ENCODE measurements around the gene TCEA3. TPM values are rescaled to one million over a fixed set of nuclear protein-coding genes. Genes with fewer than 3 reads are reported as not detected.

TCEA3 gene
- total RNA-seq, 1 experiment from 2014 or later: 0.37 TPM

- POLR2A ChIA-PET: interaction anchor here (0.7 to 1.6 kb wide), 2 partner anchors 13 to 94 kb away, joined by 3 read pairs; partner anchors contain the start of genes E2F2 and TCEA3
Observed at GRCh38 chr1:23436520-23437354, 12.2 kb upstream of the TCEA3 start.

More at GRCh38 chr1:23436520-23437354, 12.2 kb upstream of the TCEA3 start:
- TF ChIP-seq PREB (CRISPR knock-in tag; IDR thresholded peaks at IDR 0.05; ENCODE audit: borderline replicate concordance) (no peak), NR2C2 (CRISPR knock-in tag; IDR thresholded peaks at IDR 0.05) (no peak), USF2 (CRISPR knock-in tag; IDR thresholded peaks at IDR 0.05) (peak; percentile 65), ZNF423 (CRISPR knock-in tag; IDR thresholded peaks at IDR 0.05) (no peak), CTCF (IDR thresholded peaks at IDR 0.05) (no peak), RELA (CRISPR knock-in tag; IDR thresholded peaks at IDR 0.05; ENCODE audit: borderline replicate concordance) (no peak), FOXK1 (CRISPR knock-in tag; IDR thresholded peaks at IDR 0.05) (peak; percentile 50; the same call in 1 of the 2 replicates), USF1 (CRISPR knock-in tag; IDR thresholded peaks at IDR 0.05) (peak; percentile 55; the same call in 1 of the 2 replicates), KAT7 (CRISPR knock-in tag; IDR thresholded peaks at IDR 0.05; ENCODE audit: borderline replicate concordance) (no peak), OVOL2 (CRISPR knock-in tag; IDR thresholded peaks at IDR 0.05; ENCODE audit: borderline replicate concordance) (no peak), CDX4 (CRISPR knock-in tag; IDR thresholded peaks at IDR 0.05; ENCODE audit: borderline replicate concordance) (no peak), SMAD4 (CRISPR knock-in tag; IDR thresholded peaks at IDR 0.05) (no peak), MAX (CRISPR knock-in tag; IDR thresholded peaks at IDR 0.05) (peak; percentile 80), ARID4B (CRISPR knock-in tag; IDR thresholded peaks at IDR 0.05; ENCODE audit: borderline replicate concordance) (no peak), ETV6 (CRISPR knock-in tag; IDR thresholded peaks at IDR 0.05) (0 out of 2 replicates have a peak, but pooled peaks have one; percentile 15), SP1 (CRISPR knock-in tag; conservative IDR thresholded peaks at IDR 0.05) (peak; percentile 78)
- Mint-ChIP-seq H3K4me1 (peaks cover 6% of the 10 kb centered on the region), H3K36me3 (peaks cover 41% of the 10 kb centered on the region), H3K9me3 (no peaks in the 10 kb centered on the region), H3K27ac (no peak overlapping the region), H3K27me3 (ENCODE audit: low read depth) (no peaks in the 10 kb centered on the region), H3K4me3 (peak overlapping the region; percentile 45)
- DNase-seq (ENCODE audit: low spot score) (peak; percentile 99), ATAC-seq (peak; percentile 96)
- CTCF ChIA-PET: interaction anchor here (0.8 to 2.2 kb wide), 14 partner anchors 12 to 335 kb away, joined by 3 to 28 read pairs (median 4); partner anchors contain the start of genes ASAP3 and TCEA3
